HCT116 (cell line): Measurements from ENCODE around the gene DGKK.

Source experiments
- ATF3 ChIP-seq: IDR thresholded peaks from 2 replicates; pipeline ENCODE4 v1.6.1; 2012
- CEBPB ChIP-seq: IDR thresholded peaks from 2 replicates; pipeline ENCODE4 v1.6.1; 2012; ENCODE audit warnings: low read depth
- EGR1 ChIP-seq: IDR thresholded peaks from 2 replicates; pipeline ENCODE4 v1.6.1; 2012; ENCODE audit warnings: low read depth
- EZH2 ChIP-seq: fragments of 200-600 bp; sonication (generic); IDR thresholded peaks from 2 replicates; pipeline ENCODE4 v1.6.1; 2017; ENCODE audit warnings: antibody characterized with exemption, mixed run types
- MAX ChIP-seq: IDR thresholded peaks from 2 replicates; pipeline ENCODE4 v1.6.1; 2012
- POLR2A ChIP-seq: IDR thresholded peaks from 2 replicates; pipeline ENCODE4 v1.7.0; 2011; ENCODE audit warnings: borderline replicate concordance; ENCODE audit not compliant: insufficient read depth, insufficient read length; ENCODE audit errors: extremely low read depth
- POLR2AphosphoS5 ChIP-seq: IDR thresholded peaks from 2 replicates; pipeline ENCODE4 v1.6.1; 2011; ENCODE audit warnings: mild to moderate bottlenecking, low read depth, low read length, moderate library complexity
- SP1 ChIP-seq: IDR thresholded peaks from 2 replicates; pipeline ENCODE4 v1.6.1; 2012; ENCODE audit warnings: low read depth
- SRF ChIP-seq: IDR thresholded peaks from 2 replicates; pipeline ENCODE4 v1.6.1; 2012; ENCODE audit warnings: low read depth
- TCF7L2 ChIP-seq: IDR thresholded peaks from 2 replicates; pipeline ENCODE4 v1.7.0; 2011; ENCODE audit warnings: borderline replicate concordance, inconsistent platforms; ENCODE audit not compliant: insufficient read depth, insufficient read length; ENCODE audit errors: extremely low read depth
- ZFX ChIP-seq: fragments of 450-650 bp; IDR thresholded peaks from 2 replicates; pipeline ENCODE4 v1.6.1; 2017
- ZNF274 ChIP-seq: fragments of 200-500 bp; sonication (Bioruptor generic); IDR thresholded peaks from 2 replicates; pipeline ENCODE4 v1.6.1; 2014; ENCODE audit warnings: mild to moderate bottlenecking, low read depth, low read length, inconsistent platforms
- TF ChIP-seq, protein P1 (sequence below), 3 experiments: fragments of 200-600 bp in 1 of 3; sonication (generic) in 1 of 3; IDR thresholded peaks in 2 of 3; conservative IDR thresholded peaks in 1 of 3; 2 replicates each; pipeline ENCODE4 v1.5.1; 2012 to 2017; ENCODE audit warnings: low read depth in 2 of 3, low read length in 2 of 3, antibody characterized with exemption in 1 of 3, borderline replicate concordance in 1 of 3, control low read depth in 1 of 3, mild to moderate bottlenecking in 1 of 3, mixed read lengths in 1 of 3, mixed run types in 1 of 3, moderate library complexity in 1 of 3; ENCODE audit not compliant: insufficient read depth in 1 of 3

DNA sequence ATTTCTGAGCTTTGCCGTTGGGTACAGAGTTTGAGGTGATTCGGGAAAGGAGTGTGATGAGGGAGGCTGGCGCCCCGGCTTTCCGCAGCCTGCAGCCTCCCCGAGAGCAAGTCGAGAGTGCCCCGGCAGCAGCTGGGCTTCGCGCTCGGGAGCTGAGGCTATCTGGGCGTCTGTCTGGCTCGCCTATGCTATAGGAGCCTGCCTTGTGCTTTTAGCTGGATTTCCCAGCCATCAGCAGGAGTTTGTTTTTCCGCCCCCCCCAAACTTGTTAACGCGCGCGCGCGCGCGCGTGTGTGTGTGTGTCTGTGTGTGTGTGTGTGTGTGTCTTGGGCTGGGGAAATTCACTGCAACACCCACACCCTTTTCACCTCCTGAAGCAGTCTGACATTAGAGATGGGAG lies 765 bp upstream of the DGKK start:
- TF ChIP-seq POLR2A (no peak), EGR1 (no peak), SP1 (no peak), ZNF274 (no peak), POLR2AphosphoS5 (no peak), SRF (no peak), EZH2 (no peak), ZFX (no peak), ATF3 (no peak), TCF7L2 (no peak), MAX (no peak), CEBPB (no peak)
- TF ChIP-seq, protein P1, sequence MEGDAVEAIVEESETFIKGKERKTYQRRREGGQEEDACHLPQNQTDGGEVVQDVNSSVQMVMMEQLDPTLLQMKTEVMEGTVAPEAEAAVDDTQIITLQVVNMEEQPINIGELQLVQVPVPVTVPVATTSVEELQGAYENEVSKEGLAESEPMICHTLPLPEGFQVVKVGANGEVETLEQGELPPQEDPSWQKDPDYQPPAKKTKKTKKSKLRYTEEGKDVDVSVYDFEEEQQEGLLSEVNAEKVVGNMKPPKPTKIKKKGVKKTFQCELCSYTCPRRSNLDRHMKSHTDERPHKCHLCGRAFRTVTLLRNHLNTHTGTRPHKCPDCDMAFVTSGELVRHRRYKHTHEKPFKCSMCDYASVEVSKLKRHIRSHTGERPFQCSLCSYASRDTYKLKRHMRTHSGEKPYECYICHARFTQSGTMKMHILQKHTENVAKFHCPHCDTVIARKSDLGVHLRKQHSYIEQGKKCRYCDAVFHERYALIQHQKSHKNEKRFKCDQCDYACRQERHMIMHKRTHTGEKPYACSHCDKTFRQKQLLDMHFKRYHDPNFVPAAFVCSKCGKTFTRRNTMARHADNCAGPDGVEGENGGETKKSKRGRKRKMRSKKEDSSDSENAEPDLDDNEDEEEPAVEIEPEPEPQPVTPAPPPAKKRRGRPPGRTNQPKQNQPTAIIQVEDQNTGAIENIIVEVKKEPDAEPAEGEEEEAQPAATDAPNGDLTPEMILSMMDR (IDR thresholded peaks at IDR 0.05 in 2 of 3, conservative IDR thresholded peaks at IDR 0.05 in 1 of 3; ENCODE audit: borderline replicate concordance in 1 of 3, insufficient read depth in 1 of 3, low read depth in 2 of 3, low read length in 2 of 3) = no peak
